PC-3 (cell line): Measurements from ENCODE around the gene ESYT3. TPM values are rescaled to one million over a fixed set of nuclear protein-coding genes. Genes with fewer than 3 reads are reported as not detected.

Experiments
- ATAC-seq: fragments of 200-7000 bp; cut with Tn5 transposase; 2 replicates; pipeline ENCODE4 v1.9.1; 2020; ENCODE audit warnings: mild to moderate bottlenecking, moderate library complexity
- BruUV-seq: library from RNA; stranded (reverse); fragments of 400-500 nt; replicated peaks from 2 replicates; lab custom pipeline; 2021; lab: Mats Ljungman, UMichigan
- CTCF ChIA-PET: fragments of 300-600 bp; sonication (Branson Sonifier 250); formaldehyde crosslinking; loops from one replicate; lab custom pipeline; 2022; ENCODE audit warnings: antibody characterized with exemption; lab: Charles Lee
- POLR2A ChIA-PET: fragments of 300-600 bp; sonication (Branson Sonifier 250); formaldehyde crosslinking; loops from one replicate; lab custom pipeline; 2022; ENCODE audit warnings: antibody characterized with exemption; ENCODE audit not compliant: unreplicated experiment; lab: Charles Lee
- DNase-seq: peaks from one replicate; pipeline ENCODE4 v3.0.0-alpha.2; 2015
- H2AFZ ChIP-seq: fragments of 300-600 bp; sonication (generic); 2 replicates; pipeline ENCODE4 v1.6.0; 2016; ENCODE audit warnings: antibody characterized with exemption, low read length
- H3F3A ChIP-seq: fragments of 300-600 bp; sonication (generic); one replicate; pipeline ENCODE4 v1.6.0; 2017; ENCODE audit warnings: antibody characterized with exemption, low read length, control low read depth, mild to moderate bottlenecking; ENCODE audit not compliant: unreplicated experiment
- H3K27ac ChIP-seq: fragments of 300-600 bp; sonication (generic); 2 replicates; pipeline ENCODE4 v1.5.1; 2016; ENCODE audit warnings: mild to moderate bottlenecking, low read length
- H3K27me3 ChIP-seq: fragments of 300-600 bp; sonication (generic); 2 replicates; pipeline ENCODE4 v1.6.1; 2016; ENCODE audit warnings: low read length, mixed read lengths
- H3K36me3 ChIP-seq: fragments of 300-600 bp; sonication (generic); 2 replicates; pipeline ENCODE4 v1.6.1; 2016; ENCODE audit warnings: low read depth, mixed run types, low read length, mixed read lengths
- H3K4me1 ChIP-seq: fragments of 300-600 bp; sonication (generic); 2 replicates; pipeline ENCODE4 v1.5.1; 2016; ENCODE audit warnings: low read length; ENCODE audit not compliant: insufficient read depth
- H3K4me2 ChIP-seq: fragments of 300-600 bp; sonication (generic); 2 replicates; pipeline ENCODE4 v1.6.0; 2016; ENCODE audit warnings: low read length
- H3K4me3 ChIP-seq: fragments of 300-600 bp; sonication (generic); 2 replicates; pipeline ENCODE4 v1.5.1; 2016; ENCODE audit warnings: mild to moderate bottlenecking, low read length, mixed read lengths
- H3K79me2 ChIP-seq: fragments of 300-600 bp; sonication (generic); 2 replicates; pipeline ENCODE4 v1.6.1; 2017; ENCODE audit warnings: low read length, mixed read lengths
- H3K9ac ChIP-seq: fragments of 300-600 bp; sonication (generic); 2 replicates; pipeline ENCODE4 v1.6.0; 2016; ENCODE audit warnings: mild to moderate bottlenecking, low read length
- H3K9me2 ChIP-seq: fragments of 300-600 bp; sonication (generic); replicated peaks from 2 replicates; pipeline ENCODE4 v1.6.1; 2016; ENCODE audit warnings: mixed run types, low read length, mixed read lengths
- H3K9me3 ChIP-seq: fragments of 300-600 bp; sonication (generic); 2 replicates; pipeline ENCODE4 v1.6.1; 2016; ENCODE audit warnings: low read length, mixed read lengths
- H4K20me1 ChIP-seq: fragments of 300-600 bp; sonication (generic); 2 replicates; pipeline ENCODE4 v1.6.1; 2016; ENCODE audit warnings: low read length, mixed read lengths
- EZH2 ChIP-seq: fragments of 300-600 bp; sonication (generic); IDR thresholded peaks from one replicate; pipeline ENCODE4 v1.6.1; 2017; ENCODE audit warnings: antibody characterized with exemption, mild to moderate bottlenecking, low read length; ENCODE audit not compliant: unreplicated experiment
- EZH2phosphoT487 ChIP-seq: fragments of 300-600 bp; sonication (generic); IDR thresholded peaks from 2 replicates; pipeline ENCODE4 v1.6.1; 2018; ENCODE audit warnings: mild to moderate bottlenecking, antibody characterized with exemption, low read length, borderline replicate concordance
- intact Hi-C: fragments of 100-400 bp; cut with micrococcal nuclease; formaldehyde crosslinking; loops from 2 replicates; pipeline ENCODE4 v1.9.0; 2023
- total RNA-seq: library from RNA; depleted of rRNA; stranded (reverse); fragments of >200 nt; gene quantifications from 2 replicates; pipeline ENCODE4 v1.2.3, GENCODE V29; 2014
- TF ChIP-seq, protein P1 (sequence below): fragments of 300-600 bp; sonication (generic); conservative IDR thresholded peaks from 2 replicates; pipeline ENCODE4 v1.5.1; 2017; ENCODE audit warnings: antibody characterized with exemption, low read depth, mild to moderate bottlenecking, low read length

The ESYT3 gene
- total RNA-seq, 1 experiment from 2014 or later = 1.6 TPM

- TF ChIP-seq, protein P1, sequence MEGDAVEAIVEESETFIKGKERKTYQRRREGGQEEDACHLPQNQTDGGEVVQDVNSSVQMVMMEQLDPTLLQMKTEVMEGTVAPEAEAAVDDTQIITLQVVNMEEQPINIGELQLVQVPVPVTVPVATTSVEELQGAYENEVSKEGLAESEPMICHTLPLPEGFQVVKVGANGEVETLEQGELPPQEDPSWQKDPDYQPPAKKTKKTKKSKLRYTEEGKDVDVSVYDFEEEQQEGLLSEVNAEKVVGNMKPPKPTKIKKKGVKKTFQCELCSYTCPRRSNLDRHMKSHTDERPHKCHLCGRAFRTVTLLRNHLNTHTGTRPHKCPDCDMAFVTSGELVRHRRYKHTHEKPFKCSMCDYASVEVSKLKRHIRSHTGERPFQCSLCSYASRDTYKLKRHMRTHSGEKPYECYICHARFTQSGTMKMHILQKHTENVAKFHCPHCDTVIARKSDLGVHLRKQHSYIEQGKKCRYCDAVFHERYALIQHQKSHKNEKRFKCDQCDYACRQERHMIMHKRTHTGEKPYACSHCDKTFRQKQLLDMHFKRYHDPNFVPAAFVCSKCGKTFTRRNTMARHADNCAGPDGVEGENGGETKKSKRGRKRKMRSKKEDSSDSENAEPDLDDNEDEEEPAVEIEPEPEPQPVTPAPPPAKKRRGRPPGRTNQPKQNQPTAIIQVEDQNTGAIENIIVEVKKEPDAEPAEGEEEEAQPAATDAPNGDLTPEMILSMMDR = no peak
- no peak for TF ChIP-seq EZH2
- TF ChIP-seq EZH2phosphoT487 = no peak
- no peak for ATAC-seq
Measured at GRCh38 chr3:138497021-138497420, 62.6 kb downstream of the ESYT3 start.

GRCh38 chr3:138497851-138498250 is 63.4 kb downstream of the ESYT3 start:
- H3K36me3 ChIP-seq = no peaks in the 10 kb centered on the region
- peaks cover 25% of the 10 kb centered on the region for H3K4me1 ChIP-seq
- TF ChIP-seq EZH2 = no peak
- TF ChIP-seq, protein P1 = no peak
- no peak for TF ChIP-seq EZH2phosphoT487
- peaks cover 4% of the 10 kb centered on the region for H3F3A ChIP-seq
- intact Hi-C loops = no loop called here
- H3K4me2 ChIP-seq = no peak overlapping the region
- no peak for ATAC-seq
- H3K9ac ChIP-seq = no peak overlapping the region
- H3K4me3 ChIP-seq = no peak overlapping the region
- POLR2A ChIA-PET = no interaction called here
- no peaks in the 10 kb centered on the region for H3K27me3 ChIP-seq
- no peaks in the 10 kb centered on the region for H3K79me2 ChIP-seq
- no peaks in the 10 kb centered on the region for H3K9me3 ChIP-seq
- no peaks in the 10 kb centered on the region for H3K9me2 ChIP-seq
- H4K20me1 ChIP-seq = no peaks in the 10 kb centered on the region
- DNase-seq = no peak
- no TSS peak for BruUV-seq
- no peak overlapping the region for H3K27ac ChIP-seq
- CTCF ChIA-PET = no interaction called here
- no peak overlapping the region for H2AFZ ChIP-seq

More at GRCh38 chr3:138497021-138497420, 62.6 kb downstream of the ESYT3 start:
- intact Hi-C loops = no loop called here
- H3K36me3 ChIP-seq = no peaks in the 10 kb centered on the region
- H3F3A ChIP-seq = peaks cover 4% of the 10 kb centered on the region
- H3K9ac ChIP-seq = no peak overlapping the region
- no peak overlapping the region for H3K27ac ChIP-seq
- no peaks in the 10 kb centered on the region for H3K9me2 ChIP-seq
- H3K9me3 ChIP-seq = no peaks in the 10 kb centered on the region
- no peak overlapping the region for H3K4me2 ChIP-seq
- no peaks in the 10 kb centered on the region for H3K27me3 ChIP-seq
- H2AFZ ChIP-seq = no peak overlapping the region
- ChIA-PET POLR2A (no interaction called here), CTCF (no interaction called here)
- DNase-seq = no peak
- H3K4me3 ChIP-seq = no peak overlapping the region
- no peaks in the 10 kb centered on the region for H3K79me2 ChIP-seq
- H4K20me1 ChIP-seq = no peaks in the 10 kb centered on the region
- BruUV-seq = no TSS peak
- peaks cover 27% of the 10 kb centered on the region for H3K4me1 ChIP-seq

DNA sequence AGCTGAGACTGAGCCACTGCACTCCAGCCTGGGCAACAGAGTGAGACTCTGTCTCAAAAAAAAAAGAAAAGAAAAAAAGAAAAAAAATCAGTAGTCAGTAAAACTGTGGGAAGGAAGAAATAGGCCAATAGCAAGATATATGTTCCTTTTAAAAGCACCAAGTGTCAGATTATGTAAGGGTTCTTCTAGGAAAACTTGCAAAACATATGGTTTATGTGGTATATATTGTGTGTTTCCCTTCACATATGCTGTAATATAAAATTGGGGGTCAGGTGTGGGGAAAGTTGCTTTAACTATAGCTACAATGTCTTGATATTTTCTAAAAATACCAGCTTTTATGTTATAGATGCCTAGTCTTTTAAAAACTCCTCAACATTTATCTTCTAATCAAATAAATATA is 64.6 kb downstream of the ESYT3 start:
- intact Hi-C loops = no loop called here
- CTCF ChIA-PET = no interaction called here

More for the DNA sequence above, 64.6 kb downstream of the ESYT3 start:
- ATAC-seq (no peak), DNase-seq (no peak)
- Histone ChIP-seq H3K9ac (no peak overlapping the region), H3K79me2 (no peaks in the 10 kb centered on the region), H3K4me3 (no peak overlapping the region), H2AFZ (no peak overlapping the region), H3K4me1 (peaks cover 14% of the 10 kb centered on the region), H3K27me3 (no peaks in the 10 kb centered on the region), H3K36me3 (no peaks in the 10 kb centered on the region), H3K27ac (no peak overlapping the region), H4K20me1 (no peaks in the 10 kb centered on the region), H3F3A (peaks cover 4% of the 10 kb centered on the region), H3K9me2 (no peaks in the 10 kb centered on the region), H3K4me2 (no peak overlapping the region), H3K9me3 (no peaks in the 10 kb centered on the region)
- no TSS peak for BruUV-seq
- POLR2A ChIA-PET = no interaction called here
- TF ChIP-seq, protein P1 = no peak
